Sigmoid colon (tissue), 7 donors: Measurements from ENCODE around the gene MILR1. TPM values are rescaled to one million over a fixed set of nuclear protein-coding genes. Genes with fewer than 3 reads are reported as not detected.

Experiments
- DNase-seq: peaks from one replicate; pipeline ENCODE4 v3.0.0-alpha.2; 2019
- H3K27ac ChIP-seq, 4 donors: fragments of 200-600 bp; sonication (generic); one replicate each; pipeline ENCODE4 v1.5.1; 2016 to 2019; ENCODE audit warnings: mild to moderate bottlenecking in 1 of 4
- H3K27me3 ChIP-seq, 3 donors: fragments of 200-600 bp; sonication (generic); one replicate each; pipeline ENCODE4 v1.5.1; 2019; ENCODE audit warnings: mild to moderate bottlenecking in 1 of 3
- H3K36me3 ChIP-seq, 4 donors: fragments of 200-600 bp; sonication (generic); one replicate each; pipeline ENCODE4 v1.5.1; 2016 to 2019
- H3K4me1 ChIP-seq, 4 donors: fragments of 200-600 bp; sonication (generic); one replicate each; pipeline ENCODE4 v1.5.1; 2017 to 2019
- H3K4me3 ChIP-seq, 4 donors: fragments of 200-600 bp; sonication (generic); one replicate each; pipeline ENCODE4 v1.5.1; 2017 to 2019; ENCODE audit warnings: mild to moderate bottlenecking in 2 of 4, moderate library complexity in 1 of 4
- H3K9me3 ChIP-seq, 4 donors: fragments of 200-600 bp in 3 of 4; sonication (generic) in 3 of 4; one replicate each; pipeline versions ENCODE4 v1.5.1 to v1.6.1; 2013 to 2019
- CTCF ChIP-seq, 4 experiments: fragments of 450-650 bp in 3 of 4; fragments of 200-600 bp in 1 of 4; IDR thresholded peaks; one replicate each; pipeline ENCODE4 v1.5.1; 2016 to 2019; ENCODE audit warnings: antibody characterized with exemption in 4 of 4, mild to moderate bottlenecking in 3 of 4, moderate library complexity in 2 of 4
- EP300 ChIP-seq, 4 donors: sonication (generic); formaldehyde crosslinking; IDR thresholded peaks; one replicate each; pipeline ENCODE4 v1.6.1; 2017; ENCODE audit warnings: antibody characterized with exemption in 4 of 4
- POLR2A ChIP-seq, 2 donors: fragments of 450-650 bp; IDR thresholded peaks; one replicate each; pipeline ENCODE4 v1.6.1; 2016; ENCODE audit warnings: antibody characterized with exemption in 2 of 2, mild to moderate bottlenecking in 2 of 2, moderate library complexity in 2 of 2
- POLR2AphosphoS5 ChIP-seq, 4 donors: sonication (generic); formaldehyde crosslinking; IDR thresholded peaks; one replicate each; pipeline ENCODE4 v1.6.1; 2017; ENCODE audit warnings: antibody characterized with exemption in 4 of 4
- WGBS, 2 donors: extraction: QIAGEN DNeasy Blood & Tissue Kit; methylation state at CpG; one replicate each; pipeline ENCODE4 v1.1.7; 2013; 5-methylcytosine and 5-hydroxymethylcytosine counted together
- intact Hi-C: fragments of 100-400 bp; cut with DNase I; formaldehyde crosslinking; loops from one replicate; pipeline ENCODE4 v1.15.1; 2023
- polyA plus RNA-seq, 3 donors: library from polyadenylated mRNA; stranded (reverse); fragments of 200-250 nt; gene quantifications; one replicate each; pipeline ENCODE4 v1.2.3, GENCODE V29; 2013
- total RNA-seq, 4 donors: library from RNA; depleted of rRNA; stranded (reverse); fragments of >200 nt; gene quantifications; one replicate each; pipeline ENCODE4 v1.1.0, GENCODE V29; 2016
- donor health status: healthy with polysubstance abuse.
- donor health status: Bipolar disorder and iron deficiency.
- donor health status: healthy.

The MILR1 gene
- total and polyA plus RNA-seq, 7 donors: 1.8 to 7.8 (median 4.4) TPM

- WGBS, 2 donors: 0% methylated on average over 77 of the region's 77 CpGs
- Histone ChIP-seq H3K9me3 (no peaks in the 10 kb centered on the region), H3K4me3 (peak within 1 kb of the TSS; percentile 78 to 90 (median 80)), H3K4me1 (peaks cover 0 to 53% (median 48%) of the 10 kb centered on the region in 4 donors), H3K27me3 (no peaks in the 10 kb centered on the region), H3K36me3 (peaks cover 28 to 65% (median 39%) of the 10 kb centered on the region in 4 donors), H3K27ac (peak within 1 kb of the TSS; percentile 95 to 100 (median 98))
- TF ChIP-seq CTCF (IDR thresholded peaks at IDR 0.05): no peak
- peak; percentile 88 to 89 for TF ChIP-seq POLR2A (IDR thresholded peaks at IDR 0.05)
- peak; percentile 92 to 98 (median 96) for TF ChIP-seq POLR2AphosphoS5 (IDR thresholded peaks at IDR 0.05)
- TF ChIP-seq EP300 (IDR thresholded peaks at IDR 0.05): peak in 2 of 4 donors; percentile 13 to 34
- peak; percentile 99 for DNase-seq
- intact Hi-C loops: loop anchor here (5.0 to 10.0 kb wide), 3 partner anchors 156 to 679 kb away; partner anchors contain the start of genes FTSJ3, PSMC5 and SMURF2
Observed at GRCh38 chr17:64506576-64507412, 57.9 kb downstream of the MILR1 start, which contains the start of gene CEP95. CEP95 (plus strand) TSS chr17:64506977; CDS start chr17:64507098, 121 bp downstream.

- Histone ChIP-seq H3K4me3 (peak overlapping the region; percentile 78 to 90 (median 80)), H3K27me3 (no peaks in the 10 kb centered on the region), H3K36me3 (peaks cover 22 to 65% (median 36%) of the 10 kb centered on the region in 4 donors), H3K27ac (peak overlapping the region; percentile 95 to 100 (median 98)), H3K9me3 (no peaks in the 10 kb centered on the region), H3K4me1 (peaks cover 0 to 47% (median 43%) of the 10 kb centered on the region in 4 donors)
- WGBS, 2 donors: 0% methylated on average over 13 of the region's 13 CpGs
- DNase-seq: no peak
- intact Hi-C loops: loop anchor here (5.0 to 10.0 kb wide), 3 partner anchors 155 to 680 kb away; partner anchors contain the start of genes FTSJ3, PSMC5 and SMURF2
- TF ChIP-seq CTCF (IDR thresholded peaks at IDR 0.05) (peak in 3 of 4 experiments; percentile 23 to 29 (median 24)), EP300 (IDR thresholded peaks at IDR 0.05) (no peak)
Observed at GRCh38 chr17:64507413-64507782, 58.5 kb downstream of the MILR1 start.

GRCh38 chr17:64508683-64509082, 59.8 kb downstream of the MILR1 start:
- WGBS, 2 donors: 93 to 96% methylated on average over 2 of the region's 2 CpGs
- H3K27ac ChIP-seq: peak overlapping the region in 1 of 4 donors; percentile 100
- intact Hi-C loops: loop anchor here (5.0 to 10.0 kb wide), 3 partner anchors 154 to 681 kb away; partner anchors contain the start of genes FTSJ3, PSMC5 and SMURF2
- no peaks in the 10 kb centered on the region for H3K9me3 ChIP-seq
- TF ChIP-seq POLR2AphosphoS5 (IDR thresholded peaks at IDR 0.05): no peak
- TF ChIP-seq EP300 (IDR thresholded peaks at IDR 0.05): no peak
- no peak for TF ChIP-seq CTCF (IDR thresholded peaks at IDR 0.05)
- no peak for TF ChIP-seq POLR2A (IDR thresholded peaks at IDR 0.05)
- H3K27me3 ChIP-seq: no peaks in the 10 kb centered on the region
- peaks cover 0 to 34% (median 31%) of the 10 kb centered on the region in 4 donors for H3K4me1 ChIP-seq
- H3K4me3 ChIP-seq: no peak overlapping the region
- H3K36me3 ChIP-seq: peaks cover 9 to 65% (median 27%) of the 10 kb centered on the region in 4 donors
- no peak for DNase-seq

- H3K9me3 ChIP-seq: no peaks in the 10 kb centered on the region
- peaks cover 4 to 65% (median 24%) of the 10 kb centered on the region in 4 donors for H3K36me3 ChIP-seq
- no peak for DNase-seq
- TF ChIP-seq POLR2AphosphoS5 (IDR thresholded peaks at IDR 0.05): no peak
- no peak for TF ChIP-seq EP300 (IDR thresholded peaks at IDR 0.05)
- TF ChIP-seq POLR2A (IDR thresholded peaks at IDR 0.05): no peak
- no peak for TF ChIP-seq CTCF (IDR thresholded peaks at IDR 0.05)
- H3K27ac ChIP-seq: no peak overlapping the region
- H3K4me3 ChIP-seq: no peak overlapping the region
- WGBS, 2 donors: 91 to 92% methylated on average over 6 of the region's 6 CpGs
- H3K4me1 ChIP-seq: peaks cover 0 to 29% (median 26%) of the 10 kb centered on the region in 4 donors
- no peaks in the 10 kb centered on the region for H3K27me3 ChIP-seq
- intact Hi-C loops: loop anchor here (5.0 to 10.0 kb wide), 3 partner anchors 153 to 682 kb away; partner anchors contain the start of genes FTSJ3, PSMC5 and SMURF2
Observed at GRCh38 chr17:64509179-64509578, 60.3 kb downstream of the MILR1 start.
